22Rv1 (cell line): ENCODE measurements around the gene TTLL7.
"Not testable (repeated sequence)": the region's sequence is repeated elsewhere in the genome, so short reads cannot be mapped to it uniquely, and the experiment has no call there.

Experiments
- H3K27ac ChIP-seq: fragments of 450-650 bp; 2 replicates; pipeline ENCODE4 v1.5.1; 2017
- CTCF ChIP-seq: fragments of 450-650 bp; IDR thresholded peaks from 2 replicates; pipeline ENCODE4 v1.5.1; 2017; ENCODE audit warnings: mild to moderate bottlenecking
- ZFX ChIP-seq: fragments of 450-650 bp; IDR thresholded peaks from 2 replicates; pipeline ENCODE4 v1.6.1; 2017; ENCODE audit warnings: antibody characterized with exemption, borderline replicate concordance

The TTLL7 gene

GRCh38 chr1:83920320-83920719, 78.6 kb downstream of the TTLL7 start:
- H3K27ac ChIP-seq, result no peak overlapping the region
- TF ChIP-seq CTCF, result no peak
- TF ChIP-seq ZFX, result no peak

- no peak for TF ChIP-seq CTCF
- no peak for TF ChIP-seq ZFX
- H3K27ac ChIP-seq, result no peak overlapping the region
Observed at GRCh38 chr1:83919872-83920271, 79.1 kb downstream of the TTLL7 start.

GRCh38 chr1:83918688-83919285, 80.1 kb downstream of the TTLL7 start:
- TF ChIP-seq ZFX, result no peak
- no peak for TF ChIP-seq CTCF
- H3K27ac ChIP-seq, result no peak overlapping the region

- TF ChIP-seq ZFX (no peak), CTCF (no peak)
- H3K27ac ChIP-seq, result no peak overlapping the region
Observed at GRCh38 chr1:83917959-83918358, 81.0 kb downstream of the TTLL7 start.

- not testable (repeated sequence) for H3K27ac ChIP-seq
Observed at GRCh38 chr1:83916094-83916493, 82.8 kb downstream of the TTLL7 start.

GRCh38 chr1:83912876-83913275, 86.1 kb downstream of the TTLL7 start:
- TF ChIP-seq CTCF (no peak), ZFX (no peak)

GRCh38 chr1:83910461-83910860, 88.5 kb downstream of the TTLL7 start:
- no peak overlapping the region for H3K27ac ChIP-seq
- TF ChIP-seq CTCF (no peak), ZFX (no peak)

More at GRCh38 chr1:83912876-83913275, 86.1 kb downstream of the TTLL7 start:
- H3K27ac ChIP-seq, result no peak overlapping the region

GRCh38 chr1:83909687-83910086, 89.2 kb downstream of the TTLL7 start:
- no peak for TF ChIP-seq ZFX
- TF ChIP-seq CTCF, result no peak
- H3K27ac ChIP-seq, result no peak overlapping the region
